Measurements from ENCODE around the gene GBP2.

The GBP2 gene

DNA sequence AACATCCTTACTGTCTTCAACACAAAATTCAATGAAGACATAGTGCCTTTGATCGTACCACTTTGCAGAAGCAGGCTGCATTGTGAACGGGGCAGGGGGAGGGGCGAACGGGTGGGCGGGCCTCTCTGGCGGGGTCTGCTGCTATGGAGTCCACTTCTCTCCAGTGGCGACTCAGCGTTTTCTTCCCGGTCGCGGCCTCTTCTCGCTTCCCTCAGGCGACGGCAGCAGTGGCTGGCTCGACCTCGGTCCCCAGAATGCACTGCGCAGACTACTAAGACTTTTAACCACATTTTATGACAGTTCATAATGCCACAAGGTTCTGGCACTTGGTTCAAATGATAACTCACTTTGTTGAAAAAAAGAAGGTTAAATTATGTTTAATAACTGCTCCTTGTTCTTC lies 21.2 kb downstream of the GBP2 start:
- no peak for DNase-seq (ENCODE audit: low read depth)
- TF ChIP-seq, protein P1, sequence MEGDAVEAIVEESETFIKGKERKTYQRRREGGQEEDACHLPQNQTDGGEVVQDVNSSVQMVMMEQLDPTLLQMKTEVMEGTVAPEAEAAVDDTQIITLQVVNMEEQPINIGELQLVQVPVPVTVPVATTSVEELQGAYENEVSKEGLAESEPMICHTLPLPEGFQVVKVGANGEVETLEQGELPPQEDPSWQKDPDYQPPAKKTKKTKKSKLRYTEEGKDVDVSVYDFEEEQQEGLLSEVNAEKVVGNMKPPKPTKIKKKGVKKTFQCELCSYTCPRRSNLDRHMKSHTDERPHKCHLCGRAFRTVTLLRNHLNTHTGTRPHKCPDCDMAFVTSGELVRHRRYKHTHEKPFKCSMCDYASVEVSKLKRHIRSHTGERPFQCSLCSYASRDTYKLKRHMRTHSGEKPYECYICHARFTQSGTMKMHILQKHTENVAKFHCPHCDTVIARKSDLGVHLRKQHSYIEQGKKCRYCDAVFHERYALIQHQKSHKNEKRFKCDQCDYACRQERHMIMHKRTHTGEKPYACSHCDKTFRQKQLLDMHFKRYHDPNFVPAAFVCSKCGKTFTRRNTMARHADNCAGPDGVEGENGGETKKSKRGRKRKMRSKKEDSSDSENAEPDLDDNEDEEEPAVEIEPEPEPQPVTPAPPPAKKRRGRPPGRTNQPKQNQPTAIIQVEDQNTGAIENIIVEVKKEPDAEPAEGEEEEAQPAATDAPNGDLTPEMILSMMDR (conservative IDR thresholded peaks at IDR 0.05; ENCODE audit: control insufficient read depth, insufficient read depth, low read depth, low read length), result no peak
- H3K4me3 ChIP-seq (ENCODE audit: control insufficient read depth, low read depth, low read length), result no peak overlapping the region

DNA sequence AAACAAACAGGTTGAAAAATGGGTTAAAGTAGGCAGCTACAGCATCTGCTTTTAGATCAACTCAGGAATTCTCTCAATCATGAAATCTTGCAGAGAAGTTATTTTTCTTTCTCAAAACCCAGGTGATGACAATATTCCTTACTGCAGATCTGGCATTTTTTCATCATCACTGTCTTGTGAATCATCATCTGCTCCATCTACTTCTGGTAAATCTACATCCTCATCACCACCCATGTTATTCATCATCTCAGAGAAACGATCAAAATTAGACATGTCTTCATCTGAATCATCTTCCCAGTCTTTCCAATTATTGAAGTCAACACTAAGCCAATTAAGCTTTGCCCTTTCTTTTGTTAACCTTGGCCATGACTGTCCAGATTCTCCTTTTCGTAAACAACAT lies 21.8 kb downstream of the GBP2 start:
- H3K4me3 ChIP-seq (ENCODE audit: control insufficient read depth, low read depth, low read length), result no peak overlapping the region
- TF ChIP-seq, protein P1 (conservative IDR thresholded peaks at IDR 0.05; ENCODE audit: control insufficient read depth, insufficient read depth, low read depth, low read length), result no peak
- peak; percentile 30 for DNase-seq (ENCODE audit: low read depth)

DNA sequence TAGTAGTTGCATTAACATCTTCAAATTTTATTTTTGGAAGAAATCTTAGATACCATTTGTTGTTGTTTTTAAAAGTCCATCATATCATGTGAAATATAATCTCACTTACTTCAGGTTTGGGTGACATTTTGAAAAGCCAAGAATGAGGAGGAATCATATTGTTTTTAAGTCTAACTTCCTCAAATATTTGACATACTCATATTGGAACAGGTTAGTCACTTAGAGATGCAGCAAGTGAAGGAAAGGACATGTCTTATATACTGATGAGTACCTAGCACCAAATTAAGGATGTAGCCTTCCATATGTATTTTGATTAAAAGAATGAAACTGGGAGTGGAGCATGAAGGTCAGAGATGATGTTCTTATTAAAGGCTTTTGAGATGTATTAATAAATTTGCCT lies 23.9 kb downstream of the GBP2 start:
- TF ChIP-seq, protein P1 (conservative IDR thresholded peaks at IDR 0.05; ENCODE audit: control insufficient read depth, insufficient read depth, low read depth, low read length), result no peak
- H3K4me3 ChIP-seq (ENCODE audit: control insufficient read depth, low read depth, low read length), result no peak overlapping the region
- no peak for DNase-seq (ENCODE audit: low read depth)

DNA sequence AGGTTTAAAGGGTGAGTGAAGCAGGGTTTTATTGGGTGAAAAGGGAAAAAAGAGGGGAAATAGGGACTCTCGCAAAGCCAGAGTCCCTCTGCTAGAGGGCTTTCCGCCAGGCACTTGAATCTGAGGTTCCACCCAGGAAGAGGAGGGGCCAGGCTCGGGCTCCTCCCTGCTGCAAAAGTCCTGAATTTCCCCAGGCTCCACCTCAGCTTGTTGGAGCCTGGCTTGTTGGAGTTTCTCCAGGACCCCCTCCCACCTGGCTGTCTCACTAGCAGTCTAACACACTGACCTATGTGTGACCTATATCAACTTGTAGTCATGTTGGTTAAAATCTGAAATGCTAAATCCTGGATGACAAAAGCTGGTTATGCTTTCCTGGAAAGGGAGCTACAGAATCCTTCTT lies 25.5 kb downstream of the GBP2 start:
- no peak for DNase-seq (ENCODE audit: low read depth)
- TF ChIP-seq, protein P1 (conservative IDR thresholded peaks at IDR 0.05; ENCODE audit: control insufficient read depth, insufficient read depth, low read depth, low read length), result no peak

DNA sequence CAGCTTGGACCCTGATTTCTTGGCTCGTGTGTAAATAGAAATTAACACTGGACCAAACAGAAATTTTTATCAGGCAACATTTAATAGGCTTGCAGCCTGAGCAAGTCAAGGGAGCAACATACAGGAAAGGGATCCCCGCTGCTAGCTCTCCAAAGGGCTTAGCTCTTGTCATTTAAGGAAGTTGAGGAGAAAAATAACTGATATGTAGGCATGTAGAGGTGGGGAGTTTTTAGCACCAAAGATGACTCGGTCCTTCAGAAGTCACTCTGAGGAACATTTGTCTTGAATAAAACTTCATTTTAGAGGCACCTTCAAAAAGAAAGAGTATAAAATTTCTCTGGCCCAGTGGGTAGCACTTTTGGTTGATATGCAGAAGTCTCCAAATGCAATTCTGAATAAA lies 27.1 kb downstream of the GBP2 start:
- TF ChIP-seq, protein P1 (conservative IDR thresholded peaks at IDR 0.05; ENCODE audit: control insufficient read depth, insufficient read depth, low read depth, low read length), result no peak
- DNase-seq (ENCODE audit: low read depth), result no peak
- no peak overlapping the region for H3K4me3 ChIP-seq (ENCODE audit: control insufficient read depth, low read depth, low read length)

More for the DNA sequence above, 25.5 kb downstream of the GBP2 start:
- no peak overlapping the region for H3K4me3 ChIP-seq (ENCODE audit: control insufficient read depth, low read depth, low read length)

DNA sequence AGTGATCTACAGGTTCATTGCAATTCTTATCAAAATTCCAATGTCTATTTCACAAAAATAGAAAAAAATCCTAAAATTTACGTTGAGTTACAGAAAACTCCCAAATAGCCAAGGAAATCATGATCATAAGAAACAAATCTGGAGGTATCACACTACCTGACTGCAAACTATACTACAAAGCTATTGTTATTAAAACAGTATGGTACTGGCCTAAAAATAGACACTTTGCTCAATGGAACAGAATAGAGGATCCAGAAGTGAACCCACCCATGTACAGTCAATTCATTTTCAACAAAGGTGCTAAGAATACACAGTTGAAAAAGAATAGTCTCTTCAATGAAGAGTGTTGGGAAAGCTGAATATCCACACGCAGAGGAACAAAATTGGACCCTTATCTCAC lies 30.2 kb downstream of the GBP2 start:
- DNase-seq (ENCODE audit: low read depth), result no peak
- TF ChIP-seq, protein P1 (conservative IDR thresholded peaks at IDR 0.05; ENCODE audit: control insufficient read depth, insufficient read depth, low read depth, low read length), result no peak
- H3K4me3 ChIP-seq (ENCODE audit: control insufficient read depth, low read depth, low read length), result no peak overlapping the region

DNA sequence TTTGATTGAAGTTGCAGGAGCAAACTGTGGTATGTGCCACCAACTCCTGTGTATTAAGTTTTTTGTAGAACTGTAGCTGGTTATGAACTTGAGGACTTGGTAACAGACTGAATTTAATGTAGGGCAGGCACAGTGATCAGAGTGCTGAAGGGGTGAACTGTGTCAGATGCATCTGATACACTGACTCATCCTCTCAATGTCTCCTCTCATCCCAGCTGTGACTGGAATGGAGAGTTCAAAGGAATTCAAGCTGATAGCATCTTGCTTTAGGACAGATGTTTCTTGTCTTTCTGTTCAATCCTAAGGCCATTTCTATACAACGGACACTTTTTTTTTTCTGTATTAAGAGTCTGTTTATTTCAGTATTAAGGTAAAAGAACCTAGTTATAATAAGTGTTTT lies 36.0 kb downstream of the GBP2 start:
- TF ChIP-seq, protein P1 (conservative IDR thresholded peaks at IDR 0.05; ENCODE audit: control insufficient read depth, insufficient read depth, low read depth, low read length), result no peak
- no peak overlapping the region for H3K4me3 ChIP-seq (ENCODE audit: control insufficient read depth, low read depth, low read length)
- DNase-seq (ENCODE audit: low read depth), result no peak
